Neural cell (in vitro differentiated cells): ENCODE results near the gene GFRA3.

ENCODE experiments used
- CTCF ChIP-seq: fragments of 450-650 bp; IDR thresholded peaks from 2 replicates; pipeline ENCODE4 v1.5.1; 2014; ENCODE audit warnings: antibody characterized with exemption, mild to moderate bottlenecking, moderate library complexity; ENCODE audit not compliant: poor library complexity, severe bottlenecking
- EZH2 ChIP-seq: fragments of 200-600, 300-800 bp; shearing (Covaris generic), sonication (generic); IDR thresholded peaks from 2 replicates; pipeline ENCODE4 v1.6.1; 2014; ENCODE audit warnings: antibody characterized with exemption, low read length, borderline replicate concordance, mild to moderate bottlenecking; ENCODE audit not compliant: insufficient read depth, poor library complexity, severe bottlenecking
- POLR2AphosphoS5 ChIP-seq: IDR thresholded peaks from 2 replicates; pipeline ENCODE4 v1.6.1; 2012
- TAF1 ChIP-seq: IDR thresholded peaks from 2 replicates; pipeline ENCODE4 v1.6.1; 2012; ENCODE audit warnings: low read depth
- TF ChIP-seq, protein P1 (sequence below): IDR thresholded peaks from 2 replicates; pipeline ENCODE4 v1.6.1; 2012; ENCODE audit warnings: borderline replicate concordance

- no peak for TF ChIP-seq EZH2
- no peak for TF ChIP-seq CTCF
- no peak for TF ChIP-seq POLR2AphosphoS5
- TF ChIP-seq, protein P1, sequence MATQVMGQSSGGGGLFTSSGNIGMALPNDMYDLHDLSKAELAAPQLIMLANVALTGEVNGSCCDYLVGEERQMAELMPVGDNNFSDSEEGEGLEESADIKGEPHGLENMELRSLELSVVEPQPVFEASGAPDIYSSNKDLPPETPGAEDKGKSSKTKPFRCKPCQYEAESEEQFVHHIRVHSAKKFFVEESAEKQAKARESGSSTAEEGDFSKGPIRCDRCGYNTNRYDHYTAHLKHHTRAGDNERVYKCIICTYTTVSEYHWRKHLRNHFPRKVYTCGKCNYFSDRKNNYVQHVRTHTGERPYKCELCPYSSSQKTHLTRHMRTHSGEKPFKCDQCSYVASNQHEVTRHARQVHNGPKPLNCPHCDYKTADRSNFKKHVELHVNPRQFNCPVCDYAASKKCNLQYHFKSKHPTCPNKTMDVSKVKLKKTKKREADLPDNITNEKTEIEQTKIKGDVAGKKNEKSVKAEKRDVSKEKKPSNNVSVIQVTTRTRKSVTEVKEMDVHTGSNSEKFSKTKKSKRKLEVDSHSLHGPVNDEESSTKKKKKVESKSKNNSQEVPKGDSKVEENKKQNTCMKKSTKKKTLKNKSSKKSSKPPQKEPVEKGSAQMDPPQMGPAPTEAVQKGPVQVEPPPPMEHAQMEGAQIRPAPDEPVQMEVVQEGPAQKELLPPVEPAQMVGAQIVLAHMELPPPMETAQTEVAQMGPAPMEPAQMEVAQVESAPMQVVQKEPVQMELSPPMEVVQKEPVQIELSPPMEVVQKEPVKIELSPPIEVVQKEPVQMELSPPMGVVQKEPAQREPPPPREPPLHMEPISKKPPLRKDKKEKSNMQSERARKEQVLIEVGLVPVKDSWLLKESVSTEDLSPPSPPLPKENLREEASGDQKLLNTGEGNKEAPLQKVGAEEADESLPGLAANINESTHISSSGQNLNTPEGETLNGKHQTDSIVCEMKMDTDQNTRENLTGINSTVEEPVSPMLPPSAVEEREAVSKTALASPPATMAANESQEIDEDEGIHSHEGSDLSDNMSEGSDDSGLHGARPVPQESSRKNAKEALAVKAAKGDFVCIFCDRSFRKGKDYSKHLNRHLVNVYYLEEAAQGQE, result no peak
- no peak for TF ChIP-seq TAF1
Measured at GRCh38 chr5:138305797-138306196, 31.4 kb upstream of the GFRA3 start.
